Stimulated activated CD8-positive, alpha-beta memory T cell treated with anti-CD3 and anti-CD28 coated beads, Interleukin-2, amount 100 ng/mL, for 1 hour (primary cell): ENCODE results near the gene LSM14B.
A peak's percentile ranks its signal among the peaks of the same experiment; 100 is the strongest.
"Not testable (repeated sequence)": the region's sequence is repeated elsewhere in the genome, so short reads cannot be mapped to it uniquely, and the experiment has no call there.

Experiments
- DNase-seq, 2 donors: peaks; one replicate each; pipeline ENCODE4 v3.0.0-alpha.2; 2020; ENCODE audit warnings: low read depth in 2 of 2

Gene LSM14B

DNA sequence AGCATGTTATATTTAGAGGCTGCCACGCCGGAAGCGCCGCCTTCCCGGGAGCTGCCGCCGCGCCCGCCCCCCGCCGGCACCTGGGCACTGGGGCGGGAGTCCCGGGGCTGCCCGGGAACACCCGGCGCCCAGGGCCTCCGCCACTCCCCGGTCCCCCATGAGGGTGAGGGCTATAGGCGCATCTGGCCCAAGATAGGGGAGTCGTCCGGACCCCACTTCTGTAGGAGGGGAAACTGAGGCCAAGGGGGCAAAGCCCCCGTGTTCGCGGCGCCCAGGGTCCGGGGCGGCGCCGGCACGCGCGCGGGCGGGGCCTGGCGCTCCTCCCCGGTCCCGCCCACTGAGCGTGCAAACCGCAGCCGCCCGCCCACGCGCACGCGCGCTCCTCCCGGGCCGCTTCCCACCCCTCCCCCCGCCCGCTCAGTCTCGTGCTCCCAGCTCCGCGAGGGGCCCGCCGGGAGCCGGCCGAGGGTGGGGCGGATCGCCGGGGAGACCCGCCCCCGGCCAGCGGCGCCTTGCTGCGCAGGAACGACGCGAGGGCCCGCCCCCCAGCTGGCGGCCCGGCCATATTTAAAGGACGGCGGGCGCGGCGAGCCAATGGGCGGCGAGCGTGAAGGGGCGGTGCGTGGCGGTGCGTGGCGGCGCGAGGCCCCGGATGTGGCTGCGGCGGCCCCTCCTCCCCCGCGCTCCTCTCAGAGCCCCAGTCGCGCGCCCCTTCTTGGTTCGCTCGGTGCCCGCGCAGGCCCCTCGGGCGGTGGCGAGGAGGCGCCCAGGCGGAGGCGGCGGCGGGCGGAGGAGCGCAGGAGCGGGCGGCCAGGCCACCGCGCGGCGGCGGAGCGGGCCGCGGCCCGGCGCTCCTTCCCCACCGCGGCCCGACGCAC is at the start of gene LSM14B:
LSM14B (plus strand) TSS at position 700 of the 878 bp plus-strand sequence. CDS start 192 bp downstream, outside the sequence.
- peak; percentile 94 to 95 for DNase-seq

DNA sequence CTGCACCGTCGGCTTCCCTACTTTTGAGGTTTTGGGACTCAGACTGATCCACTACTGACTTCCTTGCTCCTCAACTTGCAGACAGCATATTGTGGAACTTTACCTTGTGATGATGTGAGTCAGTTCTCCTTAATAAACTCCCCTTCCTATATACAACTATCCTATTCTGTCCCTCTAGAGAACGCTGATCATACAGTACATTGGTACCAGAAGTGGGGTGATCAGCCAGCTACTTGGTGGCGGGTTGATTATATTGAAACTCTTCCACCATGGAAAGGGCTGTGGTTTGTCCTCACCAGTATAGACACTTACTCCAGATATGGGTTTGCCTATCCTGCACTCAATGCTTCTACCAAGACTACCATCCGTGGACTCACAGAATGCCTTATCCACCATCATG is 49.0 kb upstream of the LSM14B start:
- DNase-seq = no peak

DNA sequence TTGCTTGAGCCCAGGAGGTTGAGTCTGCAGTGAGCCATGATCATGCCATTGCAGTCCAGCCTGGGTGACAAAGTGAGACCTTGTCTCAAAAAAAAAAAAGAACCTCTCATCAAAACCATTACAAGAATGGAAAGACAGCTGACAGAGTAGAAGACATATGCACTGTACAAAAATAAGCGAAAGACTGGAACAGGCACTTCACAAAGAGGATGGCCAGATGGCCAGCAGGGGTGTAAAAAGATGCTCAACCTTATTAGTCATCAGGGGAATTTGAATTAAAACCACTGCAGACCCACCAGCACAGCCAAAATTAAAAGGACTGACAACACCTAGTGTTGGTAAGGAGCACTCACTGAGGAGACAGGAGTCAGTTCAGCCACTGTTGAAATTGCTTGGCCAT is 43.1 kb upstream of the LSM14B start:
- no peak for DNase-seq

DNA sequence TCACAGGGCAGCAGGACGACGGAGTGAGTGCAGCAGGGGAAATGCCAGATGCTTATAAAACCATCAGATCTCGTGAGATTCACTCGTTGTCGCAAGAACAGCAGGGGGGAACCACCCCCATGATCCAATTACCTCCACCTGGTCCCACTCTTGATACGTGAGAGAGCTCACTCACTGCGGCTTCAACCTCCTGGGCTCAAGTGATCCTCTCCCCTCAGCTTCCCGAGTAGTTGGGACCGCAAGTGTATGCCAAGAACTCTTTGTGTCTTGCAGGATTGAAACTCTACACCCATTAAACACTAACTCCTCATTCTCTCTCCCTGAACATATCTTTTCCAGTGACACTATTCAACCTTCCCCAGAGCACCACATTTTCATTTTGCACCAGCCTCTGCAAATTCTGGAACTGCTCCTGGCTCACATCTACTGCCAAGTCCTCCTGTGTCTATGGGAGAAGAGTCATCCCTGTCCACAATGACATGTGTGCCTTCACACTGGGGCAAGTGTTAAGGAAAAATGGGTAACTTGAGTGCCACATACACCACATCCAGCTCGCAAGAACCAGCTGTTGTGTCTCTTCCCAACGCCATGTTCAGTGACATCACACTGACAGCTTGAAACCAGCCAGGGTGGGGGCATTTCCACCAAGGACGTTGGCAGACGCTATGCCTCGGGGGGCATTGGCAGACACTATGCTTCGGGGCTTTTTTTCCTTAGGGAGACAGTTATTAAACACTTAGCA is 41.9 kb upstream of the LSM14B start:
- no peak for DNase-seq

DNA sequence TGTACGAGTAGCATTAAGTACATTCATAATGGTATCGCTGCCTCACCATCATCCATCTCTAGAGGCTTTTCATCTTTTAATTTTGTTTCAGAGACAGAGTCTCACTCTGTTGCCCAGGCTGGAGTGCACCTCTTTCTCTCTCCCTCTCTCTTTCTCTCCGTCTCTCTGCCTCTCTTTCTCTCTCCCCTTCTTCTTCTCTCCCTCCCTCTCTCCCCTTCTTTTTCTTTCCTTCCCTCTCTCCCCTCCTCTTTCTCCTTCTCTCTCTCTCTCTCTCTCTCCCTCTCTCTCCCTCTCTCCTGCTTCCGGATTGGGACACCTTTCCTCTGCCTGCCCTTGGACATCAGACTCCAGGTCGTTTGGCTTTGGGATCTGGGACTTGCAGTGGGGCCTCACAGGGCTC is 39.0 kb upstream of the LSM14B start:
- no peak for DNase-seq

DNA sequence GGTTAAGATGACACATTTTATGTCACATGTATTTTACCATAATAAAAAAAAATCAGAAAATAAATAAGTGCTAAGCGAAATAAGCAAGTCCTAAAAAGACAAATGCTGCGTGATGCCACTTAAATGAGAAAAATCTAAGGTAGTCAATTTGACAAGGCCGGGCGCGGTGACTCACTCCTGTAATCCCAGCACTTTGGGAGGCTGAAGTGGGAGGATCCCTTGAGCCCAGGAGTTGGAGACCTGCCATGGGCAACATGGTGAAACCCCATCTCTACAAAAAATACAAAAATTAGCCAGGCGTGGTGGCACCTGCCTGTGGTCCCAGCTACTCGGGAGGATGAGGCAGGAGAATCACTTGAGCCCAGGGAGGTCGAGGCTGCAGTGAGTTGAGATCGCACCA is 38.1 kb upstream of the LSM14B start:
- not testable (repeated sequence) for DNase-seq

DNA sequence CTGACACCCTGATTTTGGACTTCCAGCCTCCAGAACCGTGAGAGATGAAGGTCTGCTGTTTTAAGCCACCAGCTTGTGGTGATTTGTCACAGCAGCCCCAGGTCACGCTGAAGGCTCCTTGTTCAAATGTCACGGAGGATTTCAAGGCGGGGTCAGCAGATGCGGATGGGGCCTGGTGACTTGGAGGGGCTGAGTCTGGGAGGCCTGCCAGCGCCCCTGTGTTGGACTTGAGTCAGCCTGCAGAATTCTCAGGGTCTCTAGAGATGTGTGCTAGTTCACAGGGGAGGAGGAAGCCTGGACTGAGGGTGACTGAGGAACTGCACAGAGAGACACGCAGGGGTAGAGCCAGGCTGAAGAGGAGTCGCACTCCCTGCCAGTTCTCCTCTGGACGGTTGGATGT is 37.1 kb upstream of the LSM14B start:
- no peak for DNase-seq

DNA sequence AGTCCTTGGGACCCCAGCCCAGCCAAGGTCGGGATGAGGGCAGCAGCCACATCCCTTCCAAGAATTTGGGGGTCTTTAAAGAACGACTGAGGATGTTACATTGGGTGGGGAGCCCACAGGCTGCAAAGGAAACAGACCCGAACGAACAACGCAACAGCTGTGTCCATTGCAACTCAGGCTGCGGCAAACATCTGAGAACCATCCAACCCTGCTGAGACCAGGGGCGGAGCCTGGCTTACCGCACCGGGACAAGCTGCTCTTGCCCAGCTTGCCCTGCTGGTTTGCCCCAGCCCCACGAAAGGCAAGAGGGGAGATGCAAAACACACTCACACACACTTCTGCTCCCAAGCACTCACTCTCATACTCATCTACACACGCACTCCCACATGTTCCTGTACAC is 35.0 kb upstream of the LSM14B start:
- DNase-seq = no peak

DNA sequence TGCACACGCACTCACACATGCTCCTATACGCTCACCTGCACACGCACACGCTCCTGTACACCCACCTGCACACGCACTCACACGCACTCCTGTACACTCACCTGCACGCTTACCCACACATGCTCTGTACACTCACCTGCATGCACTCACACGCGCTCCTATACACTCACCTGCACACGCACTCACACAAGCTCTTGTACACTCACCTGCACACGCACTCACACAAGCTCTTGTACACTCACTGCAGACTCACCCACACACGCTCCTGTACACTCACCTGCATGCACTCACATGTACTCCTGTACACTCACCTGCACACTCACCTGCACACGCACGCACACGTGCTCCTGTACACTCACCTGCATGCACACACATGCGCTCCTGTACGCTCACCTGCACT is 34.6 kb upstream of the LSM14B start:
- DNase-seq = no peak

DNA sequence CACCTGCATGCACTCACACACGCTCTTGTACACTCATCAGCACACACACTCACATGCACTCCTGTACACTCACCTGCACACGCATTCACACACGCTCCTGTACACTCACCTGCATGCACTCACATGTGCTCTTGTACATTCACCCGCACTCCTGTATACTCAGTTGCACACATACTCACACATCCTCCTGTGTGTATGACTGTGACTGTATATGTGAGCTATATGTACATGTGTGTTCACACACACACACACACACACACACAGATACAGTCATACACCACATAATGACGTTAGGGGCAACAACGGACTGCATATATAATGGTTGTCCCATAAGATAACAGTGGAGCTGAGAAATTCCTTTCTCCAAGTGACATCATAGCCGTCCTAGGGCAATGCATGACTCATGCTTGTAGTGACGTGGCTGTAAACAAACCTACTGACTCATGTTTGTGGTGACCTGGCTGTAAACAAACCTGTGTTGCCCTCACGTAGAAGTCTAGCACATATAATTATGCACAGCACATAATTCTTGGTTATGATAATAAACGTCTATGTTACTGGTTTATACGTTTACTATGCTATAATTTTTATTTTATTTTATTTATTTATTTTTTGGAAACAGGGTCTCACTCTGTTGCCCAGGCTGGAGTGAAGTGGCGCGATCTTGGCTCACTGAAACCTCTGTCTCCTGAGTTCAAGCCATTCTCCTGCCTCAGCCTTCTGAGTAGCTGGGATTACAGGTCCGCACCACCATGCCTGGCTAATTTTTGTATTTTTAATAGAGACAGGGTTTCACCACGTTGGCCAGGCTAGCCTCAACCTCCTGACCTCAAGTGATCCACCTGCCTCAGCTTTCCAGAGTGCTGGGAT is 33.8 kb upstream of the LSM14B start:
- no peak for DNase-seq

DNA sequence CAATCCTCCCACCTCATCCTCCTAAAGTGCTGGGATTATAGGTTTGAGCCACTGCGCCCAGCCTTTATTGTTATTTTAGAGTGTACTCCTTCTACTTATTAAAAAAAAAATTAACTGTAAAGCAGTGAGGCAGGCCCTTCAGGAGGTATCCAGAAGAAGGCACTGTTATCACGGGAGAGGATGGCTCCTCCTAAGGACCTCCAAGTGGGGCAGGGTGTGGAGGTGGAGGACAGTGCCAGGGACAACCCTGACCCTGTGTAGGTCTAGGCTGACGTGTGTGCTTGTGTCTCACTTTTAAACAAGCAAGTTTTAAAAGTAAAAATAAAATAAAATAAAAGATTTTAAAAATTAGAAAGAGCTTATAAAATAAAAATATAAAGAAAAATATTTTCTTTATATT is 32.9 kb upstream of the LSM14B start:
- no peak for DNase-seq

DNA sequence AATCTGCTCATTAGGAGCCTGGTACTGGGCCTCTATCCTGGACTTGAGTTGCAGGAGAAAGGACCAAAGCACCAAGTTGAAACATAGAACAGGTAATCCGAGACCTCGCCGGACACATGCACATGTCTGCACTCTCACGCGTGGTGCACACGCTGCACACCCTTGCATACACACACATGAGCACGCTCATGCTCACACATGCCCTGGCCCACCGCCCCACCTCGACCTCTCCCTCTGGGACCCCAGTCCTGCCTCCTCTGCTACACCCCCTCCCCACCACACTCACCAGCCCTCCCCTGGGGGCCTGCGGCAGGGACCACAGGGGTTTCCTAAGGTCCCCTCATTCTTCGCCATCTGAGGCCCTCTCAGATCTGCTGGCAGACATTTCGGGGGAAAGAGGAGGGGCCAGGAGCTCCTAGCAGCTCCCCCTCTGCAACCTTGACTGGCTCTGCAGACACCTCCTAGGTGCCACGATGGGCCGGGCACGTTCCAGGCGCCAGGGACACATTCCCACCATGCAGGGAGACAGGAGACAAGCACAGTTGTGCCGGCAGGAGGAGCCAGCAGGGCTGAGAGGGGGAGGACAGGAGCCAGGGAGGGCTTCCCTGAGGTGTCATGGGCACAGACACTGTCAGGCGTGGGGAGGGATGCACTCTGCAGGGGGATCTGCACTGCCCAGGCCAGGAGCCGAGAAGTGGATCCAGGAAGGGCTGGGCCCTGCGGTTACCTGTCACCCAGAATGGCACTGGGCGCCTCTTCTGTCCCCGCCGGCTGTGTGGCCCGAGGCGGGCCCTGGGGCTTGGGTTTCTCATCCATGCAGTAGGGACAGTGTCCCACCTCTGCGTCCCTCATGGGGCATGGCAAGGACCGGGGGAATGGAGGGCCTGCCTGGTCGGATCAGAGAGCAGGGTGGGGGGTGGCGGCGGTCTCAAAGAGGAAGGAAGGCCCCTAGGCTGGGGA is 25.6 kb upstream of the LSM14B start:
- no peak for DNase-seq

DNA sequence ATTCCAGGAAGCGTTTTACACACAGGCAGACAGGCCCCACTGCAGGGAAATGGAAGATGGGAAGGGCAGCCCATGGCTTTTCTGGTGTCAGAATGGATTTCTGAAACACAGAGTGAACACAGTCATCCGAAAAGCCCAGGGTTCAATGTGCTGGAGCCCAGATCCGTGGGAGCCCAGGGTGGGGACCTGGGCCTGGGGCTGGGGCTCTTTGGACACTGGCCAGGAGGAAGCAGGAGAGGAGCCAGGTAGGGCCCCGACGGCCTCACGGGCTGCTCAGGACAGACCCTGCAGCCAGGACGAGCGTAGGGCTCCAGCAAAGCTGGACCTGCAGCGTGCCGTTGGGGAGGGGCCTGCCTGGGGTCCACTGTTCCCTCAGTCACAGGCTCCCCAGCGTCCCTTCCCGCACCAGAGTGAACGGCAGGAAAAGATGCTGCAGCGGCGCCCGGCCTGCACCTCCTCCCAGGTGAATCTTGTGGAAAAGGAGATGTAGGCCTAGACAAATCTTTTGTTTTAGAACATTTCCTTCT is 24.3 kb upstream of the LSM14B start:
- DNase-seq = no peak

DNA sequence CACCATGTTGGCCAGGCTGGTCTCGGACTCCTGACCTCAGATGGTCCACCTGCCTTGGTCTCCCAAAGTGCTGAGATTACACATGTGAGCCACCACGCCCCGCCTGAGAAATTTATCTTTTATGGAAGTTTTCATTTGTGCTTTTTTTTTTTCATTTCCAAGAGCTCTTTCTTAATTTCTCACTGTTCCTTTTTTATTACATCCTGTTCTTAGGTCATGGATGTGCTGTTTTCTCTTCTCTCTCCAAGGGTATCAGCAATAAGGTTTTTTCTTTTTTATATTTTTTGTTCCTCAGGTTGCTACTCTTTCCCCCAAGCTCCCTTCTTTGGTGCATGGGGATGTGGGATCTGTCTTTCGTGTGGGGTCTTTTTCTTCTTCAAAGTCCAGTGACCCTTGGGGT is 21.2 kb upstream of the LSM14B start:
- DNase-seq = no peak

DNA sequence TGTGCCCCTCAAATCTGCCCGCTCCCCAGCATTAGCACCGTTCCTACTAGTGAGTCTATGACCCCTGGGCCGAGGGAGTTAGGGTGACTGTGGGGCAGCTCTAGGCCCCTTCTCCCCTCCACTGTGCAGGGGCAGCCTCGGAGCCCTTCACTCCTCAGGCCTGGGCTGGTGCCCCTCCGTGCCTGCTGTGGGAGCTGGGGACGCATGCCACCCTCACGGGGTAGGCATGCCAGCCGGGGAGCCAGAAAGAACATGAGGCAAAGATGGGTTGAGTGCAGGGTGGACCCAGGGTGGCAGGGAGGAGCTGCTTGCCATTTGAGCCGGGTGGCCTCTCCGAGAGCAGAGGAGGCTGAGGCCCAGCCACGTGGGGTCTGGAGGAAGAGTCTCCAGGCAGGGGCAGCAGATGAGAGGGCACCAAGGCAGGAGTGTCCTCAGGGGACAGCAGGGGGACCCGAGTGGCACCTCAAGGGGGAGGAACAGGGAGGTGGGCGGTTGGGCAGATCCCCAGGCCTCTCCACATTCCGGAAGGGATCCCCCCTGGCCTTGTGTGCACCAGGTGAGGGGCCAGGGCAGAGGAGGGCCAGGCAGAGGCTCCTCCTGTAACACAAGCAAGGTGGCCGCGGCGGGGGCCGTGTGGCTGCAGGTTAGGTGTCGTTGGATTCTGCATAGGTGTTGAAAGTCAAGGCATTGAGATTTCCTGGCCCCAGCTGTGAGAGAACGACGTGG is 18.6 kb upstream of the LSM14B start:
- DNase-seq = no peak

DNA sequence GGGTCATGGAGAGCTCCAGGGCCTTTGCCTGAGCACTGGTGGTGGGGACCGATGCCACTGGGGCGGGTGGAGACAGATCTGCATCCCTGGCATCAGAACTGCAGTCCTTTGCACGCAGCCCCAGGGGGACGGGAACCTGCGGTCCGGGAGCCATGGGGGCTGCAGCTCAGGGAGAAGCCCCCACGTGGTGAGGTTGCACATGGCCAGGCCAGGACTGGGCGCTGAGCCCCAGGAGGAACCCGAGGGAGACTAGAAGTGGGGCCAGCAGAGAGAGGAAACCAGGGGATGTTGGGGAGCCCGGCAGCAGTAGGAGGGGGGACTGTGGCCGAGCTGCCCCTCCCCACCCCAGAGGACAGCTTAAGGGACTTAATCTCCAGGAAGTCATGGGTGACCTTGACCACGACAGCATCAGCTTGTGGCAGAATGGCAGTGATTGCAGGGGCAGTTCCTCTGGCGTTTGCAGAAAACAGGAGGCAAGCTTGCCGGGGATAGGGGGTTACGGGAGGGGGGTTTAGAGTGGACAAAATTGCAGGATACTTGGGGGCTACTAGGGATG is 18.0 kb upstream of the LSM14B start:
- DNase-seq = no peak

DNA sequence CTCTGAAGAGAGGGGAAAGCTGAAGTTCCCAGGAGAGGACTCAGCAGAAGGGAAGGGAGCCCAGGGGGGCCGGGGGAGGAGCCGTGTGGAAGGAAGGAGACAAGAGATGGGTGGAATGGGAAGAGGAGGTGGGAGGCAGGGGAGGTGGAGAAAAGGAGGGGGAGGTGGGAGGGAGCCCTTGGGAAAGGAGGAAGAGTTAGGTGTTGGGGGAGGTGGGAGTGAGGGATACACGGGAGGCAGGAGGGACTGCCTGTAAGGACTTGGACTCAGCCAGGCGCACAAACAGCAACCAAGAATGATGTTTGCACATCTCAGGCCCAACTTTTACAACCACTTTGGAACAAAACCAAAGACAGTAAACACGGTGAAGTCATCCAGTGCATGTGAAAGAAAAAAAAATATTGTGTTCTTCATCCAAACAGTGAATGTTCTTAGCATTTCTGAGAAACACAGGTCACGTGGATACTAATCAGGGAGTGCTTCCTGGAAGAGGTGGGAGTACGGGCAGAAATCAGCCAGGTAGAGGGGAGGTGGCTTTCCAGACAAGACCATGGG is 17.4 kb upstream of the LSM14B start:
- no peak for DNase-seq

DNA sequence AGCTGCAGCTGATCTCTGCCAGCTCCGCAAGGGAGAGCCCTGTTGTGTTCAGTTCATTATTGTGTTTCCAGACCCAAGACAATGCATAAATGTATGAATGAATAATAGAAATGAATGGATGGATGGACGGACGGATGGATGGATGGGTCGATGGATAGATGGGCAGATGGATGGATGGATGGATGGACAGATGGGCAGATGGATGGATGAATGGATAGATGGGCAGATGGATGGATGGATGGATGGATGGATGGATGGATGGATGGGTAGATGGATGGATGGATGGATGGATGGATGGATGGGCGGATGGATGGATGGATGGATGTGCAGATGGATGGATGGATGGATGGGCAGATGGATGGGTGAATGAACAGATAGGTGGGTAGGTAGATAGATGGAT is 16.7 kb upstream of the LSM14B start:
- DNase-seq = no peak

DNA sequence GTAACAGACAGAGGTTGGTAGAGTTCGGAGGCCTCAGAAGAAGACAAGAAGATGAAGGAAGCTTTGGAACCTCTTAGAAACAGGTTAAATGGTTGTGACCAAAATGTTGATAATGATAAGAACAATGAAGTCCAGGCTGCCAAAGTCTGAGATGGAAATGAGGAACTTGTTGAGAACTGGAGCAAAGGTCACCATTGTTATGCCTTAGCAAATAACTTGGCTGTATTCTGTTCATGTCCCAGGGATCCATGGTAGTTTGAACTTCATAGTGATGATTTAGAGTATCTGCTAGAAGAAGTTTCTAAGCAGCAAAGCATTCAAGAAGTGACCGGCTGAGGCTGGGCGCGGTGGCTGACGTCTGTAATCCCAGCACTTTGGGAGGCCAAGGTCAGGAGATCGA is 11.1 kb upstream of the LSM14B start:
- no peak for DNase-seq
